GM12891 (cell line): ENCODE results near the gene MIER2.

Experiments
- POLR2A ChIP-seq: IDR thresholded peaks from 2 replicates; pipeline ENCODE4 v1.6.1; 2011; ENCODE audit warnings: low read depth, low read length, control low read depth
- POLR2AphosphoS5 ChIP-seq: IDR thresholded peaks from 2 replicates; pipeline ENCODE4 v1.6.1; 2011; ENCODE audit warnings: low read depth, low read length, control low read depth

- TF ChIP-seq POLR2AphosphoS5, result no peak
- TF ChIP-seq POLR2A, result no peak
Measured at GRCh38 chr19:294946-295686, 49.5 kb downstream of the MIER2 start.
